ENCODE results near the gene ANKRD27.
"Not testable (repeated sequence)": the region's sequence is repeated elsewhere in the genome, so short reads cannot be mapped to it uniquely, and the experiment has no call there.

ANKRD27 gene

DNA sequence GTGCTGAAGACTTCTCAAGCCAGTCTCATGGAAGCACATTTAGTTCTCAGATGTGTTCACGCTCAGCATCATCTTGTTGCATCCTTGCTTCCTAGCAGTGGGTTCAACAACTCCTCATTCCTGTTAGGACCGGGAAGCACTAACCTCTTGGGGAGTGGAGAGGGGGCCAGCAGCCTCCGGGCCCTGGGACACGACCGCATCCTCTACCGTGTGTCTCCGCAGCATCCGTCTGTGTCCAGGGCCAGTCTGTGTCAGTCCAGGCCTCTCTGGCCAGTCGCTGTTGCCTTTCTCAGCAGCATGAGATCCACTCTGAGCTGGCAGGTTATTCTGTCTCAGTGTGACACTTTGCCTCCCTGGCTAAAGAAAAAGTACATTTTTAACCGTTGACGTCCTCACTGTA is 77.0 kb downstream of the ANKRD27 start:
- DNase-seq: no peak

DNA sequence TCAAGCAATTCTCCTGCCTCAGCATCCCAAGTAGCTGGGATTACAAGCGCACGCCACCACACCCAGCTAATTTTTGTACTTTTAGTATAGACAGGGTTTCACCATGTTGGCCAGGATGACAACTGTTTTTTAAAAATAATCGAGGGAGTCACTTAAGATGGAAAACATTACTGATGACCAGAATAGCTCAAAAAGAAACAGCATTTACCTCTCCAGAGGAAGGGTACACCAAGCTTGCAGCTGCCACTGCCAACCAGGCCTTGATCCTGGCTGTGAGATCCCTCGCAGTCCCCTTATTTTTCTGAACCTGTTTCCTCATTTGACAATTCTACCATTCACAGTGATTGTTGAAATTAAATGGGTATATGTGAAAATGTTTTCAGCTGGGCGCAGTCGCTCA is 79.5 kb downstream of the ANKRD27 start:
- DNase-seq: no peak

DNA sequence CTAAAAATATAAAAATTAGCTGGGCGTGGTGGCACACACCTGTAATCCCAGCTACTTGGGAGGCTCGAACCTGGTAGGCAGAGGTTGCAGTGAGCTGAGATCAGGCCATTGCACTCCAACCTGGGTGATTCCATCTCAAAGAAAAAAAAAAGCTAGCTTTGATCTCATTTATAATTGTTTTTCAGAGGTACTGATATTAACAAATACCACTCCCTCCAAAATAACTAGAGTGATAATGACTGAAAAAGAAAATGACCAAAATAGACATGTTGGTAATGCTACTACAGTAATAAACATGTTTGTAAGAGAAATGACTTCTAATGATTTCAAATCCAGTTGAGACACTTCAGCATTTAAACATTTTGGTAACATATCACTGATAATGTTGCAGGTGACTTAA is 81.0 kb downstream of the ANKRD27 start:
- no peak for DNase-seq

DNA sequence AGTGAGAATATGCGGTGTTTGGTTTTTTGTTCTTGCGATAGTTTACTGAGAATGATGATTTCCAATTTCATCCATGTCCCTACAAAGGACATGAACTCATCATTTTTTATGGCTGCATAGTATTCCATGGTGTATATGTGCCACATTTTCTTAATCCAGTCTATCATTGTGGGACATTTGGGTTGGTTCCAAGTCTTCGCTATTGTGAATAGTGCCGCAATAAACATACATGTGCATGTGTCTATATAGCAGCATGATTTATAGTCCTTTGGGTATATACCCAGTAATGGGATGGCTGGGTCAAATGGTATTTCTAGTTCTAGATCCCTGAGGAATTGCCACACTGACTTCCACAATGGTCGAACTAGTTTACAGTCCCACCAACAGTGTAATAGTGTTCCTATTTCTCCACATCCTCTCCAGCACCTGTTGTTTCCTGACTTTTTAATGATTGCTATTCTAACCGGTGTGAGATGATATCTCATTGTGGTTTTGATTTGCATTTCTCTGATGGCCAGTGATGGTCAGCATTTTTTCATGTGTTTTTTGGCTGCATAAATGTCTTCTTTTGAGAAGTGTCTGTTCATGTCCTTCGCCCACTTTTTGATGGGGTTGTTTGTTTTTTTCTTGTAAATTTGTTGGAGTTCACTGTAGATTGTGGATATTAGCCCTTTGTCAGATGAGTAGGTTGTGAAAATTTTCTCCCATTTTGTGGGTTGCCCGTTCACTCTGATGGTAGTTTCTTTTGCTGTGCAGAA is 87.1 kb downstream of the ANKRD27 start:
- not testable (repeated sequence) for DNase-seq

DNA sequence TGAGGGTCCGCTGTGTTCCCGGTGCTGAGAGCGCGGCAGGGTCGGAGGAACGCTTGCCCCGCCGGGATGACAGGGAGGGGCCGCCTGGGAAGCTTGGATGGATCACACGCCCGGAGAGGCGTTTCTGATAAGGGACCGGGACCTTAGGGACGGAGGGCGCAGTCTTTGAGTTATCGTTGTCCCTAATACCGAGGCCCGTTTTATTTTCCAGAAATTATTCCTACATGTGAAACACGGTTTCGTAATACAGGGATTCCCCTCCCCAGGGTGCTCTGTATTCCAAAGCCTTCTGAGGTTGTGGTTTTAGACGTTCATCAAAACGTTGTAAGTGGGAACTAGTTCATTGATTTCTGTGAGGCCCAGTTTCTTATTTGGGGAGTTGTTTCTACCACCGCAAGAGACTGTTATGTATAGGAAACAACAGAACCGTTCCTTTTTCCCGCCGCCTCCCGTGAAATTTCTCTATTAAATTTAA is 93.2 kb downstream of the ANKRD27 start:
- peak in 1 of 2 experiments; percentile 21 for DNase-seq

DNA sequence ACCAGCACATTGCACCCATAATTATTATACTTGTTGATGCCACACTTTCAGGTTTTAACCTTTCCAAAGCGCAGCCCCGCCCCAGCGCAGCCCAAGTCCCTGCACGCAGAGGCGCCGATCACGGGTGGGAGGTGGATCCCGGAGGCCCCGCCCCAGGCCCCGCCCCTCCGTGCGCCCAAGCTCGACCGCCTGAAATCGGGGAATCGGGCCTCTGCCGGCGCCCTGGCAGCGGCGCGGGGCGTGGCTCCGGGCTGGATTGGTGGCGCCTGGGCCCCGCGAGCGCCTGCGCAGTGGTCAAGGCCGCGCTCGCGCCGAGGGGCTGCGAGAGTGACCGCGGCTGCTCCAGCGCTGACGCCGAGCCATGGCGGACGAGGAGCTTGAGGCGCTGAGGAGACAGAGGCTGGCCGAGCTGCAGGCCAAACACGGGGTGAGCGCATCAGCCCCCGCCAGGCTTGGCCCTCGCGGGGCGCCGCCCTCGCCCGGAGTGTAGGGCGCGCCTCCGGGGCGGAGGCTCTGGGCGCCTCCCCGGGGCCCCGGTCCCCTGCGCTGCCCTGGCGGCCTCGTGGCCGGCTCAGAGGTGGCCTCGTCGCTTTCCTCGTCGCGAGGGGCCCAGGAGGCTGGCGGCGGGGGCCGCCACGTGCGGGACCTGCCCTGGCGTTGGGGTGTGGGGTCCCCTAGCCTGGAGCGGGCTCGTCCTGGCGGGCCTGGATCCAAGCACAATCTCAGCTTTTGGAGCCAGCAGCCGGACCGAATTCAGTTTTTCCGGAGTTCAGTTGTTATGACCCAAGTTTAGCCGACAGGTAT is 93.9 kb downstream of the ANKRD27 start, which contains the start of gene PDCD5:
TSS of gene PDCD5 (plus strand) at position 290 of the 804 bp plus-strand sequence. CDS start at position 362, 72 bp downstream.
- peak; percentile 76 to 92 for DNase-seq

DNA sequence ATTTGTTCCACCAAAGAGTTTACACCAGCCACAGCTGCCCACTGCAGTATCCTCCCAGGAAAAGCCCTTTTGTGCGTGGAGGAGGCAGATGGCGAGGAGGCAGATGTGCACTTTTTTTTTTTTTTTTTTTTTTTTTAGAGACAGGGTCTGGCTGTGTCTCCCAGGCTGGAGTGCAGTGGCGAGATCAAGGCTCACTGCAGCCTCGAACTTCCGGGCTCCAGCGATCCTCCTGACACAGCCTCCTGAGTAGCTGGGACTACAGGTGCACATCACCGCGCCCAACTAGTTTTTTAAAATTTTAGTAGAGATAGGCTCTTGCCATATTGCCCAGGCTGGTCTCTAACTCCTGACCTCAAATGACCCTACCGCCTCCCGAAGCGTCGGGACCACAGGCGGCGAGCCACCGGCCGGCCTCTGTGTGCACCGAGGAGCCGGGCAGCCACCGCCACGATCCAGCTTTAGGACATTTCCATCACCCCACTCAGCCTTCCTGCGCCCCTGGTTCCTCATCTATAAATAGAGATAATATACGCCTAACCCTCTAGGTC is 94.6 kb downstream of the ANKRD27 start:
- DNase-seq: no peak

DNA sequence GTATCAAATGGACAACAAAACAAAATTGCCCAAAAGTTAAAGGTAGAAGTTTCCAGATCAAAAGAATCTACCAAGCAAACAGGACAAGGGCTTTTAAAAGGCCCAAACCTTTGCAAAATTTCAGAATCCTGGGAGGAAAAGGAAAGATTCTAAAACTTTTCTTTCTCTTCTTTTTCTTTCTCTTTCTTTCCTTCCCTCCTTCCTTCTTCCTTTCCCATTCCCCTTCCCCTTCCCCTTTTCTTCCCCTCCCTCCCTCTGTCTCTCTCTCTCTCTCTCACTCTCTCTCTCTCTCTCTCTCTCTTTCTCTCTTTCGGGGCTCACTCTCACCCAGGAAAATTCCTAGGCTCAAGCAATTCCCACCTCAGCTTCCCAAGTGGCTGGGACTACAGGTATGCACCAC is 98.2 kb downstream of the ANKRD27 start:
- DNase-seq: no peak

DNA sequence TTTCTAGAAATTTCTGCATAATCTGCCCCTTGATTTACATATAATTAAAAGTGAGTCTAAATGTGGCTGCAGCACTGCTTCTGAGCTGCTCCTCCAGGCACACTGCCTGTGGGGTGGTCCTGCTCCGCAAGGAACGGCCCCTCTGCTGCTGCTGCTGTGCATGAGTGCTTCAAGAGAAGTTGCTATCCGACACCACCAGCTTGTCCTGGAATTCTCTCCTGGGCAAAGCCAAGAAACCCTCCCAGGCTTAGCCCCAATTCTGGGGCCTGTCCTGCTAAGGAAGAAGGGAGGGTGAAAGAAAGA is 101.5 kb downstream of the ANKRD27 start:
- no peak for DNase-seq

DNA sequence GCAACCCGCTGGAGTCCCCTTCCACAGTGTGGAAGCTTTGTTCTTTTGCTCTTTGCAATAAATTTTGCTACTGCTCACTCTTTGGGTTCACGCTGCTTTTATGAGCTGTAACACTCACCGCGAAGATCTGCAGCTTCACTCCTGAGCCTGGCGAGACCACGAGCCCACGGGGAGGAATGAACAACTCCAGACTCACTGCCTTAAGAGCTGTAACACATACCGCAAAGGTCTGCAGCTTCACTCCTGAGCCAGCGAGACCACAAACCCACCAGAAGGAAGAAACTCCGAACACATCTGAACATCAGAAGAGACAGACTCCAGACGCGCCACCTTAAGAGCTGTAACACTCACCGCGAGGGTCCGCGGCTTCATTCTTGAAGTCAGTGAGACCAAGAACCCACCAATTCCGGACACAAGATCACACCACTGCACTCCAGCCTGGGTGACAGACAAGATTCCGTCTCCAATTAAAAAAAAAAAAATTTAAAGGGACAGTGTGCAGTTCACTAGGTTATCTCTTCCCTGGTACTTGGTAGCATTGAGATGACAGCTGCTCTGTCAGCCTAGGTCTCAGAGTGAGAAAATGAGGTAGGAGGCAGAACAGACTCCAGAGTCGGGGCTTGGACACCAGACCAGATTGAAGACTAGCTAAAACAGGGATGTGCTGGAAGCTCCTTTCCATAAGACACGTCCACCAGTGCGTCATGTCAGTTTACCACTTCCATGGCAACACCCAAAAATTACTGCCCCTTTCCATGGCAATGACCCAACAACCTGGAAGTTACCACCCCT is 102.1 kb downstream of the ANKRD27 start:
- not testable (repeated sequence) for DNase-seq

DNA sequence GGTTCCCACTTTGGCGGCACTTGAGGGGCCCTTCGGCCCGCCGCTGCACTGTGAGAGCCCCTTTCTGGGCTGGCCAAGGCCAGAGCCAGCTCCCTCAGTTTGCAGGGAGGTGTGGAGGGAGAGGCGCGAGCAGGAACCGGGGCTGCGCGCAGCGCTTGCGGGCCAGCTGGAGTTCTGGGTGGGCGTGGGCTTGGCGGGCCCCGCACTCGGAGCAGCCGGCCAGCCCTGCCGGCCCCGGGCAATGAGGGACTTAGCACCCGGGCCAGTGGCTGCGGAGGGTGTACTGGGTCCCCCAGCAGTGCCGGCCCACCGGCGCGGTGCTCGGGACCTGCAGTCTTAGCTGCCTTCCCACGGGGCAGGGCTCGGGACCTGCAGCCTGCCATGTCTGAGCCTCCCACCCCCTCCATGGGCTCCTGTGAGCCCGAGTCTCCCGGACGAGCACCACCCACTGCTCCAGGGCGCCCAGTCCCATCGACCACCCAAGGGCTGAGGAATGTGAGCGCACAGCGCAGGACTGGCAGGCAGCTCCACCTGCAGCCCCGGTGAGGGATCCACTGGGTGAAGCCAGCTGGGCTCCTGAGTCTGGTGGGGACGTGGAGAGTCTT is 103.4 kb downstream of the ANKRD27 start:
- not testable (repeated sequence) for DNase-seq

DNA sequence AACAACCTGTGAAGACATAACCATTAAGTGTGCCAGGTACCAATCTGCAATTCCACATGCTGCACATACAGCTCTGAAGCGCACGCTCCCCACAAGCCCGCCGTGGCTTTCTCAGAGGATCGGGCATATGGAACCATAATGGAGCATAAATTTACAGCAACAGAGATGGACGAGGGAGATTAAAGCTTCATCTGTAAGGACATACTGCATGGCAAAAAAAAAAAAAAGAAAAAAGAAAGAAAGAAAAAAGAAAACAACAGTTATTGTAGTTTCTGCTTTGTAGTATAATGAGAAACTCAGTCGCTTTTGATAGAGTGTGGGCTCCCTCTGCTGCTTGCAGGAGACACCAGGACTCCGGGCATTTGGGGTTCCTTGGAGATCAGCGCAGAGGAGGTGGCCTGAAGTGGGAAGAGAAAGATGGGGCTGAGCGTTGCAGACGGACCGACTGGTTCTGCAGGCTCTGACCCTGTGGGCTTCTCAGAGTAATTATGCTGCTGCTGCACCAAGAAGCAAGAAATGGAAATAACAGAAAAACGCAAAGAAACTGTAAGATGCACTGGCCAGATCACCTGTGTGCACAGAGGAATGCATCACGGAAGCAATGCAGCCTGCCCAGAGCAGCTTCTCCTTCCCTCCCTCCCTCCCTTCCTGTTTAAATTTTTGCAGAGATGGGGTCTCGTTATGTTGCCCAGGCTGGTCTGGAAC is 104.7 kb downstream of the ANKRD27 start:
- DNase-seq: peak in 1 of 2 experiments; percentile 57

DNA sequence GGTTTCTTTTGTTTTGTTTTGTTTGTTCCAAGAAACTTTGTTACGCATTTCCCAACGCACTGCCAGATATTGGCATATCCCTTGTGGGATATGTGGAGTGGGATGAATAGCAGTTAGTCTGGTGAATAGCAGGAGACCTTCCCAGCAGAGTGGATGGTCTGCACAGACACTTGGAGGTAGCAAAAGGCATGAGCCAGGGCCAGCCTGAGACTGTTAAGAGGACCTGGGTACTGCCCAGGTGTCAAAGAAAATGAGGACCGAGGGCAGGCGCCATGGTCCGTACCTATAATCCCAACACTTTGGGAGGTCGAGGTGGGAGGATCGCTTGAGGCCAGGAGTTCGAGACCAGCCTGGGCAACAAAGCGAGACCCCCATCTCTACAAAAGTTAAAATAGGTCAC is 107.5 kb downstream of the ANKRD27 start:
- DNase-seq: no peak

DNA sequence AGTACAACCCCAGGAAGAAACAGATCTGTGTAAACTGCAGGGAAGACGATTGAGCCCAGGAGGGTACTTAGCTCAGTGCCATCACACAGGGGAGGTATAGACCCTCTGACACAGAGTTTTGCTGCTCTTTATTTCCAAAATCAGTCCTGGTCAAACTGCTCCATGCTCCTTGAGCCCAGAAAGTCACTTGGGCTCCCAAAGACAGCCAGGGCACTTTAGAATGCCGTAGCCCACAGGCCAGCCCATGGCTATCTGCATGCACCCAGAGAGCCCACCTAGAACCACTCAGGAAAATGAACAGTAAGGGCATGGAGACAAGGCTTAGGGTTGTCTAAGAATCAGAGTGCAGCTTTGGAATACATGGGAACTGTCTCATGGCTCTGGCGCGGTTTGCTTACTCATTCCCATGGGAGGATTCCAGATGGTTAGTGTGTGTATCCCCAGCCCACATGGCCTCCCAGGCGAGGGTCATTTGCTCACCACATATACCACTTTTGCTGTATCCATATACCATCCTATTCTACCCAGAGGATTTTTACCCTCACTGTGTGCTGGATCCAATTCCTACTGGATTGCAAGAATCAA is 108.6 kb downstream of the ANKRD27 start:
- DNase-seq: no peak

DNA sequence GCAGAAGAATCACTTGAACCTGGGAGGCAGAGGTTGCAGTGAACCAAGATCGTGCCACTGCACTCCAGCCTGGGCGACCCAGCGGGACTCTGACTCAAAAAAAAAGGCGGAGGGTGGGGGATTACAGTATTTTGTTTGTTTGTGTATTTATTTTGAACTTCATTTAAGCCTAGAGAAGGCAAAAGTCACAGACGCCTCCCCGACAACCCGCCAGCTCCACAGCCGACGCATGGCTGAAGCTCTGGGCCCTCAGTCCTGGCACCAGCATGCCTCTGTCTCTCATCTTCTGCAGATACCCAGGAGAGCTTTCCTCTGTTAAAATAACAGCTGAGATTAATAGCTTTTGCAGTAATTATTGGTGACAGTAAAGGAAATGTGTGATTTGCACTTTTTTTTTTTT is 111.2 kb downstream of the ANKRD27 start:
- no peak for DNase-seq

DNA sequence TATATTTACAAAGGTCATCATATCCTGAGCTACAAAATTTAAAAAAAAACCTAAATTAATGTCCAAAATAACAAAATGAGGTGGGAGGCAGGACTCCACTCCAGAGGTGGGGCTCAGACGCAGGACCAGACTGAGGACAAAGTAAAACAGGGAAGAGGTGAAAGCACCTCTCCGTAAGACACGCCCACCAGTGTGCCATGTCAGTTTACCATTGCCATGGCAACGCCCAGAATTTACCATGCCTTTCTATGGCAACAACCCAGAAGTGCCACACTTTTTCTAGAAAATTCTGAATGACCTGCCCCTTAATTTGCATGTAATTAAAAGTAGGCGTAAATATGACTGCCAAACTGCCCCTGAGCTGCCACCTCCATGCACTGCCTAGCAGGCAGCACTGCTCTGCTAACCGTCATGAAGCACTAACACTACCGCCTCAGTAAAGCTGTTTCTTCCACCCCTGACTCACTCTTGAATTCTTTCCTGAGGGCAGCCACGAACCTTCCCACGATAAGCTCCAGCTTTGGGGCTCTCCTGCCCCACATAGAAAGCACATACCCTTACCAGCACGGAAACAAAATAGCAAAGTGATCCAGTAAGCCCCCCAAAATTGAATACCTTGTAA is 116.3 kb downstream of the ANKRD27 start:
- no peak for DNase-seq

DNA sequence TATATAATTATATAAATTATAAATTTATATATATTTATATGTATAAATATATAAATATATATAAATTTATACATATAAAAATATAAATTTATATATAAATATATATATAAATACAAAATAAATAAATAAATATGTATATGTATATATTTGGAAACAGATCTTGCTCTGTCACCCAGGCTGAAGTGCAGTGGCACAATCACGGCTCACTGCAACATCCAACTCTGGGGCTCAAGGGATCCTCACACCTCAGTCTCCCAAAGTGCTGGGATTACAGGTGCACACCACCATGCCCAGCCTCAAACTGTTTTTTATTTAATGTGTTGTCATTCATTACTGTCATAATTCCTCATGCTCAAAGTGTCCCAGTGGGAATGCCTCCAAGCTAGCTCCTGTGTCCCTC is 119.2 kb downstream of the ANKRD27 start:
- no peak for DNase-seq

DNA sequence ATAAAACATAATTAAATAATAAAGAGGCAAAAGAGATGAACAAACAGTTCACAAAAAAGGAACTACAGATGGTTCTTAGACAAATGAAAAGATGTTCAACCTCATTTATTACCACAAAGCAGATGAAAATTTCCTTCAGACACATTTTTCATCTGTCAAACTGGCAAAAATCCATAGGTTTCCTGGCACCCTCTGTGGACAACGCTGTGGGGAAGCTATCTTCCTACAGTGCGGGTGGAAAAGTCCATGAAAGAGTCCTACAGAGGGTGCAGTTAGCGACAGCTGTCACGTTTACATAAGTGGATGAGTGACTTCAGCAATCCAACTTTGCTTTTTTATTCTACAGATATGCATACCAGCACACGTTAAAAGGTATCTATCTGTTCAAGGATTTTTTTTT is 124.3 kb downstream of the ANKRD27 start:
- no peak for DNase-seq
